Glutamatergic neuron (in vitro differentiated cells): Measurements from ENCODE around the gene SSU72. TPM values are rescaled to one million over a fixed set of nuclear protein-coding genes. Genes with fewer than 3 reads are reported as not detected.
"Not testable (repeated sequence)": the region's sequence is repeated elsewhere in the genome, so short reads cannot be mapped to it uniquely, and the experiment has no call there.

Experiments
- DNase-seq: peaks from one replicate; pipeline ENCODE4 v3.0.0; 2022
- H3K27ac Mint-ChIP-seq: one replicate; pipeline ENCODE4 v1.8.0; 2020; ENCODE audit warnings: mild to moderate bottlenecking, mixed read lengths, inconsistent platforms; ENCODE audit not compliant: unreplicated experiment
- H3K27me3 Mint-ChIP-seq: one replicate; pipeline ENCODE4 v1.8.0; 2020; ENCODE audit warnings: mild to moderate bottlenecking, moderate library complexity, mixed read lengths, inconsistent platforms; ENCODE audit not compliant: unreplicated experiment
- H3K36me3 Mint-ChIP-seq: one replicate; pipeline ENCODE4 v1.8.0; 2020; ENCODE audit warnings: mild to moderate bottlenecking, mixed read lengths, inconsistent platforms; ENCODE audit not compliant: unreplicated experiment
- H3K4me1 Mint-ChIP-seq: one replicate; pipeline ENCODE4 v1.8.0; 2020; ENCODE audit warnings: mild to moderate bottlenecking, low read depth, mixed read lengths, inconsistent platforms; ENCODE audit not compliant: unreplicated experiment
- H3K4me3 Mint-ChIP-seq: one replicate; pipeline ENCODE4 v1.8.0; 2020; ENCODE audit warnings: mild to moderate bottlenecking, mixed read lengths, inconsistent platforms; ENCODE audit not compliant: unreplicated experiment
- H3K9me3 Mint-ChIP-seq: one replicate; pipeline ENCODE4 v1.8.0; 2020; ENCODE audit warnings: mild to moderate bottlenecking, moderate library complexity, mixed read lengths, inconsistent platforms; ENCODE audit not compliant: unreplicated experiment
- CTCF ChIP-seq: fragments of 200-600 bp; sonication (generic); IDR thresholded peaks from one replicate; pipeline ENCODE4 v1.5.0; 2021; ENCODE audit not compliant: partially characterized antibody, unreplicated experiment
- total RNA-seq: library from RNA; stranded (reverse); fragmentation: NEBNext Ultra II Directional; extraction: Animal tissue kit (Norgen Biotek cat#: 25700); gene quantifications from one replicate; pipeline ENCODE4 v1.2.1, GENCODE V29; 2021; ENCODE audit not compliant: unreplicated experiment

SSU72 gene
- total RNA-seq, 1 donor from 2014 or later = 123 TPM

DNA sequence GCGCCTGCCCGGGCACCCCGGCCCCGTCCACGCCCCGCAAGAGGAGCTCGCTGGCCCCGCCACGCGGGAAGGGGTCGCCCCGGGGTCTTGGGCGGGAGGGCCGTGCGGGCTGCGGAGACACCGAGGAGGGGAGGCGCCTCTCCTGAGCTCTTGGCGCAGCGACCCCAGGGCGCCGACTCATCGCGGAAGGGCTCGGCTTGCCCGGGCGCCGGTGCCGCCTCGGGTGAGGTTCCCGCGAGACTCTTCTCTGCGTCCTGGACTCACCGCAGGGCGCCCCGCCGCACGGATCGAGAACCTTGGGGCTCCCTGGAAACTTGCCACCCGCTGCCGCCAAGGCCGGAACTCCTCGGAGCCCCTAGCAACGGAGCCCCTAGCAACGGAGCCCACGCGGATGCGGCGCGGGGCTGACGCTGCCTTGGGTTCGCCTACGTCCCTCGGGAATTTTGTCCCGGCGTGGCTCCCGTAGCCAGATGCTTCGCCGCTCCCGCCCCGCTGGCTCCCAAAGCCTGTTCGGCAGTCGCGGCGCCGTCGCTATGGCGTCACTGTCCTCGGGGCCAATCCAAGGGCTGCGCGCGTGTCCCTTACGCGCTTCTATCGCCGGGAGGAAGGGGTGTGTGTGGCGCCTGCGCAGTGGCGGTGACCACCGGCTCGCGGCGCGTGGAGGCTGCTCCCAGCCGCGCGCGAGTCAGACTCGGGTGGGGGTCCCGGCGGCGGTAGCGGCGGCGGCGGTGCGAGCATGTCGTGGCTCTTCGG, 63.0 kb downstream of the SSU72 start, which contains the start of gene ATAD3A:
Gene ATAD3A, plus strand, starts transcription at position 630 of the 753 bp plus-strand sequence. Its CDS starts 107 bp downstream, at position 737.
- peak; percentile 97 for DNase-seq
- peaks cover 9% of the 10 kb centered on the region for H3K27me3 Mint-ChIP-seq
- H3K27ac Mint-ChIP-seq = peak within 1 kb of the TSS; percentile 82
- H3K9me3 Mint-ChIP-seq = peaks cover 6% of the 10 kb centered on the region
- peaks cover 5% of the 10 kb centered on the region for H3K36me3 Mint-ChIP-seq
- peak within 1 kb of the TSS; percentile 92 for H3K4me3 Mint-ChIP-seq
- no peak for TF ChIP-seq CTCF
- peaks cover 8% of the 10 kb centered on the region for H3K4me1 Mint-ChIP-seq

GRCh38 chr1:1510912-1511532, 63.6 kb downstream of the SSU72 start:
- Mint-ChIP-seq H3K4me3 (peak overlapping the region; percentile 92), H3K36me3 (peaks cover 5% of the 10 kb centered on the region), H3K27ac (peak overlapping the region; percentile 82), H3K4me1 (peaks cover 8% of the 10 kb centered on the region), H3K9me3 (peaks cover 6% of the 10 kb centered on the region), H3K27me3 (peaks cover 9% of the 10 kb centered on the region)
- DNase-seq = no peak
- TF ChIP-seq CTCF = peak; percentile 20

DNA sequence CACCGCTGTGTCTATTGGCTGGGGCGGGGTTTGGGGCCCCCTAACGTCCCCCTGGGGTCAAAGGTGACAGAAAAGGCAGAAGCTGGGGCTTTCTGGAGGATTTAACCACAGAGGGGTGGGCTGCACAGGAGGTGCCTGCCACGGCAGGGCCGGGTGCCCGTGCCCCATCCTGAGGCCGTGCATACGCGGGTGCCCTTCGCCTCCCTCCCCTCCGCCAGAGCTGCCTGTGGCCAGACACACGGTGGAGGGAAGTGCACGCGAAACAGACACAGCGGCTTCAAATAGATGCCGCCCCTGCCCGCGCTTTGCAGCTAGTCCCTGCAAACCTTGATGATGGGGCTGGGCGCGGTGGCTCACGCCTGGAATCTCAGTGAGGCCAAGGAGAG, 65.2 kb downstream of the SSU72 start:
- H3K4me1 Mint-ChIP-seq = peaks cover 13% of the 10 kb centered on the region
- not testable (repeated sequence) for H3K27ac Mint-ChIP-seq, H3K9me3 Mint-ChIP-seq, H3K27me3 Mint-ChIP-seq, H3K36me3 Mint-ChIP-seq, H3K4me3 Mint-ChIP-seq, DNase-seq

GRCh38 chr1:1508775-1509464, 65.7 kb downstream of the SSU72 start:
- H3K9me3 Mint-ChIP-seq, H3K27me3 Mint-ChIP-seq, H3K36me3 Mint-ChIP-seq, H3K27ac Mint-ChIP-seq, DNase-seq, H3K4me3 Mint-ChIP-seq: not testable (repeated sequence)
- peaks cover 13% of the 10 kb centered on the region for H3K4me1 Mint-ChIP-seq

- H3K36me3 Mint-ChIP-seq = peaks cover 5% of the 10 kb centered on the region
- TF ChIP-seq CTCF = no peak
- no peak for DNase-seq
- H3K4me3 Mint-ChIP-seq = no peak overlapping the region
- peaks cover 6% of the 10 kb centered on the region for H3K27me3 Mint-ChIP-seq
- peaks cover 8% of the 10 kb centered on the region for H3K9me3 Mint-ChIP-seq
- H3K4me1 Mint-ChIP-seq = peaks cover 10% of the 10 kb centered on the region
- no peak overlapping the region for H3K27ac Mint-ChIP-seq
Measured at GRCh38 chr1:1507305-1507704, 67.4 kb downstream of the SSU72 start.

GRCh38 chr1:1505801-1506200, 68.9 kb downstream of the SSU72 start:
- not testable (repeated sequence) for H3K4me3 Mint-ChIP-seq, DNase-seq, H3K27me3 Mint-ChIP-seq, H3K36me3 Mint-ChIP-seq, H3K4me1 Mint-ChIP-seq, H3K9me3 Mint-ChIP-seq, H3K27ac Mint-ChIP-seq

DNA sequence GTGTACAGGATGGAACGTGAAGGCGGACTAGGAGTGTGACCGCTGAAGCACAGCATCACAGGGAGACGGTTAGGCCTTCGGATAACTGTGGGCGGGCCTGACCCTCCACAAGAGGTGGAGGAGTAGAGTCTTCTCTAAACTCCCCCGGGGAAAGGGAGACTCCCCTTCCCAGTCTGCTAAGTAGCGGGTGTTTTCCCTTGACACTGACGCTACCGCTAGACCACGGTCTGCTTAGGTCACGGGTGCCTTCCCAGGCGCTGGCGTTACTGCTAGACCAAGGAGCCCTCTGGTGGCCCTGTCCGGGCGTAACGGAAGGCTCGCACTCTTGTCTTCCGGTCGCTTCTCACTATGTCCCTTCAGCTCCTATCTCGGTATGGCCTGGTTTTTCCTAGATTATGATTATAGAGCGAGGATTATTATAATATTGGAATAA, 69.3 kb downstream of the SSU72 start:
- not testable (repeated sequence) for H3K4me1 Mint-ChIP-seq, H3K36me3 Mint-ChIP-seq, H3K9me3 Mint-ChIP-seq, H3K27me3 Mint-ChIP-seq
- peak overlapping the region; percentile 73 for H3K4me3 Mint-ChIP-seq
- DNase-seq = peak; percentile 45
- H3K27ac Mint-ChIP-seq = peak overlapping the region; percentile 94
